ENCODE measurements around the gene INHBE. TPM values are rescaled to one million over a fixed set of nuclear protein-coding genes. Genes with fewer than 3 reads are reported as not detected.

The INHBE gene
- total RNA-seq, 1 donor: 3.3 TPM

- no peaks in the 10 kb centered on the region for H4K20me1 ChIP-seq (ENCODE audit: insufficient read depth, low read length)
- DNase-seq (ENCODE audit: insufficient read length, low spot score, missing footprints): peak; percentile 73
- H3K36me3 ChIP-seq (ENCODE audit: insufficient read depth, low read length): no peaks in the 10 kb centered on the region
These were observed 12.2 kb downstream of the INHBE start for GRCh38 chr12:57467212-57467874.

GRCh38 chr12:57467915-57468314 lies 12.8 kb downstream of the INHBE start:
- Histone ChIP-seq H3K4me2 (ENCODE audit: insufficient read depth, low read length) (no peak overlapping the region), H3K4me1 (ENCODE audit: insufficient read depth, low read length) (no peaks in the 10 kb centered on the region), H3K27me3 (ENCODE audit: insufficient read depth, low read length) (peaks cover 42% of the 10 kb centered on the region), H3K36me3 (ENCODE audit: insufficient read depth, low read length) (no peaks in the 10 kb centered on the region), H3K79me2 (ENCODE audit: insufficient read depth, low read length) (no peaks in the 10 kb centered on the region), H4K20me1 (ENCODE audit: insufficient read depth, low read length) (no peaks in the 10 kb centered on the region), H2AFZ (ENCODE audit: low read length) (no peak overlapping the region), H3K27ac (ENCODE audit: low read depth, low read length) (no peak overlapping the region), H3K9me3 (ENCODE audit: low read depth, low read length) (no peaks in the 10 kb centered on the region), H3K4me3 (ENCODE audit: insufficient read depth, low read length) (no peak overlapping the region)
- DNase-seq (ENCODE audit: insufficient read length, low spot score, missing footprints): no peak
- TF ChIP-seq CTCF (IDR thresholded peaks at IDR 0.05; ENCODE audit: extremely low read depth, low read depth, low read length): no peak

More at GRCh38 chr12:57467212-57467874, 12.2 kb downstream of the INHBE start:
- Histone ChIP-seq H3K4me2 (ENCODE audit: insufficient read depth, low read length) (no peak overlapping the region), H3K27ac (ENCODE audit: low read depth, low read length) (no peak overlapping the region), H3K79me2 (ENCODE audit: insufficient read depth, low read length) (no peaks in the 10 kb centered on the region), H3K9me3 (ENCODE audit: low read depth, low read length) (no peaks in the 10 kb centered on the region), H3K4me3 (ENCODE audit: insufficient read depth, low read length) (no peak overlapping the region), H2AFZ (ENCODE audit: low read length) (no peak overlapping the region), H3K4me1 (ENCODE audit: insufficient read depth, low read length) (no peaks in the 10 kb centered on the region), H3K27me3 (ENCODE audit: insufficient read depth, low read length) (peaks cover 36% of the 10 kb centered on the region)
- TF ChIP-seq CTCF (IDR thresholded peaks at IDR 0.05; ENCODE audit: extremely low read depth, low read depth, low read length): no peak

GRCh38 chr12:57469296-57470164 lies 14.4 kb downstream of the INHBE start:
- no peak overlapping the region for H3K27ac ChIP-seq (ENCODE audit: low read depth, low read length)
- no peak overlapping the region for H3K4me2 ChIP-seq (ENCODE audit: insufficient read depth, low read length)
- peaks cover 56% of the 10 kb centered on the region for H3K27me3 ChIP-seq (ENCODE audit: insufficient read depth, low read length)
- no peaks in the 10 kb centered on the region for H3K4me1 ChIP-seq (ENCODE audit: insufficient read depth, low read length)
- H3K36me3 ChIP-seq (ENCODE audit: insufficient read depth, low read length): no peaks in the 10 kb centered on the region
- no peak for TF ChIP-seq CTCF (IDR thresholded peaks at IDR 0.05; ENCODE audit: extremely low read depth, low read depth, low read length)
- H3K4me3 ChIP-seq (ENCODE audit: insufficient read depth, low read length): no peak overlapping the region
- H4K20me1 ChIP-seq (ENCODE audit: insufficient read depth, low read length): no peaks in the 10 kb centered on the region
- no peaks in the 10 kb centered on the region for H3K9me3 ChIP-seq (ENCODE audit: low read depth, low read length)
- no peaks in the 10 kb centered on the region for H3K79me2 ChIP-seq (ENCODE audit: insufficient read depth, low read length)
- H2AFZ ChIP-seq (ENCODE audit: low read length): no peak overlapping the region
- peak; percentile 76 for DNase-seq (ENCODE audit: insufficient read length, low spot score, missing footprints)
